Neural cell (in vitro differentiated cells): ENCODE results near the gene SF3B3.

Experiments used
- CTCF ChIP-seq: fragments of 450-650 bp; IDR thresholded peaks from 2 replicates; pipeline ENCODE4 v1.5.1; 2014; ENCODE audit warnings: antibody characterized with exemption, mild to moderate bottlenecking, moderate library complexity; ENCODE audit not compliant: poor library complexity, severe bottlenecking
- EP300 ChIP-seq: fragments of 450-650 bp; conservative IDR thresholded peaks from 2 replicates; pipeline ENCODE4 v1.6.1; 2014; ENCODE audit warnings: antibody characterized with exemption, mild to moderate bottlenecking, moderate library complexity; ENCODE audit not compliant: poor library complexity, severe bottlenecking
- EZH2 ChIP-seq: fragments of 200-600, 300-800 bp; shearing (Covaris generic), sonication (generic); IDR thresholded peaks from 2 replicates; pipeline ENCODE4 v1.6.1; 2014; ENCODE audit warnings: antibody characterized with exemption, low read length, borderline replicate concordance, mild to moderate bottlenecking; ENCODE audit not compliant: insufficient read depth, poor library complexity, severe bottlenecking
- MXI1 ChIP-seq: fragments of 450-650 bp; conservative IDR thresholded peaks from 2 replicates; pipeline ENCODE4 v1.6.1; 2014; ENCODE audit warnings: antibody characterized with exemption, mild to moderate bottlenecking; ENCODE audit not compliant: poor library complexity, severe bottlenecking
- POLR2AphosphoS5 ChIP-seq: IDR thresholded peaks from 2 replicates; pipeline ENCODE4 v1.6.1; 2012
- RAD21 ChIP-seq: fragments of 450-650 bp; conservative IDR thresholded peaks from 2 replicates; pipeline ENCODE4 v1.6.1; 2014; ENCODE audit warnings: antibody characterized with exemption, mild to moderate bottlenecking, moderate library complexity
- REST ChIP-seq: IDR thresholded peaks from 2 replicates; pipeline ENCODE4 v1.6.1; 2012; ENCODE audit warnings: borderline replicate concordance
- TAF1 ChIP-seq: IDR thresholded peaks from 2 replicates; pipeline ENCODE4 v1.6.1; 2012; ENCODE audit warnings: low read depth

GRCh38 chr16:70552675-70553074 lies 29.1 kb downstream of the SF3B3 start:
- TF ChIP-seq TAF1 = no peak
- no peak for TF ChIP-seq CTCF
- TF ChIP-seq MXI1 = no peak
- no peak for TF ChIP-seq EP300
- no peak for TF ChIP-seq POLR2AphosphoS5
- TF ChIP-seq EZH2 = no peak
- TF ChIP-seq RAD21 = no peak
- no peak for TF ChIP-seq REST
